ENCODE data around the gene ELF1.

The ELF1 gene

GRCh38 chr13:40982772-40983171, 36.3 kb downstream of the ELF1 start:
- H3K4me1 ChIP-seq (ENCODE audit: control insufficient read depth in 1 of 2, insufficient read depth in 2 of 2, low read length in 2 of 2): no peaks in the 10 kb centered on the region
- WGBS (ENCODE audit: extremely low coverage, insufficient coverage, insufficient read length): no CpG with 5 or more reads among the region's 3 CpGs
- no peaks in the 10 kb centered on the region for H3K9me3 ChIP-seq (ENCODE audit: insufficient read depth, low read depth, low read length)
- H2AK5ac ChIP-seq (ENCODE audit: low read length): no peak overlapping the region
- no peak overlapping the region for H3K4ac ChIP-seq (ENCODE audit: low read depth, low read length)
- no peak overlapping the region for H2BK5ac ChIP-seq (ENCODE audit: low read depth, low read length, poor library complexity)
- H3K18ac ChIP-seq (ENCODE audit: low read length): no peak overlapping the region
- no peak overlapping the region for H2BK120ac ChIP-seq (ENCODE audit: insufficient read depth, low read length, poor library complexity)
- H3K79me2 ChIP-seq (ENCODE audit: control insufficient read depth, insufficient read depth, low read length, poor library complexity): no peaks in the 10 kb centered on the region
- H3K9ac ChIP-seq (ENCODE audit: low read length): no peak overlapping the region
- DNase-seq: peak in 1 of 2 donors; percentile 36
- H3K23ac ChIP-seq (ENCODE audit: low read length): no peak overlapping the region
- H4K12ac ChIP-seq (ENCODE audit: low read depth, low read length): no peak overlapping the region
- no peak overlapping the region for H4K8ac ChIP-seq (ENCODE audit: low read depth, low read length)
- H3K27me3 ChIP-seq (ENCODE audit: insufficient read depth, low read length): no peaks in the 10 kb centered on the region
- no peak overlapping the region for H3K14ac ChIP-seq (ENCODE audit: low read length)
- no peaks in the 10 kb centered on the region for H3K79me1 ChIP-seq (ENCODE audit: low read length)
- H3K27ac ChIP-seq (ENCODE audit: low read depth, low read length): no peak overlapping the region
- no peak overlapping the region for H3K4me2 ChIP-seq (ENCODE audit: low read length)
- H4K91ac ChIP-seq (ENCODE audit: low read depth, low read length): no peak overlapping the region
- no peaks in the 10 kb centered on the region for H3K36me3 ChIP-seq (ENCODE audit: control insufficient read depth in 1 of 2, insufficient read depth in 2 of 2, low read length in 2 of 2)
- H3K4me3 ChIP-seq (ENCODE audit: low read depth, low read length): no peak overlapping the region
- no peak overlapping the region for H2BK12ac ChIP-seq (ENCODE audit: low read length)
- no peak overlapping the region for H2AFZ ChIP-seq (ENCODE audit: insufficient read depth, low read length, poor library complexity)

GRCh38 chr13:40981949-40982348, 37.2 kb downstream of the ELF1 start:
- WGBS (ENCODE audit: extremely low coverage, insufficient coverage, insufficient read length): no CpG with 5 or more reads among the region's 4 CpGs

GRCh38 chr13:40981361-40981760, 37.8 kb downstream of the ELF1 start:
- Histone ChIP-seq H3K23ac (ENCODE audit: low read length) (no peak overlapping the region), H3K36me3 (ENCODE audit: control insufficient read depth in 1 of 2, insufficient read depth in 2 of 2, low read length in 2 of 2) (peaks cover 0 to 2% of the 10 kb centered on the region in 2 experiments), H2AFZ (ENCODE audit: insufficient read depth, low read length, poor library complexity) (no peak overlapping the region), H3K4ac (ENCODE audit: low read depth, low read length) (no peak overlapping the region), H3K79me1 (ENCODE audit: low read length) (no peaks in the 10 kb centered on the region), H2BK12ac (ENCODE audit: low read length) (no peak overlapping the region), H3K18ac (ENCODE audit: low read length) (no peak overlapping the region), H2AK5ac (ENCODE audit: low read length) (no peak overlapping the region), H3K4me2 (ENCODE audit: low read length) (no peak overlapping the region), H4K12ac (ENCODE audit: low read depth, low read length) (no peak overlapping the region), H3K79me2 (ENCODE audit: control insufficient read depth, insufficient read depth, low read length, poor library complexity) (no peaks in the 10 kb centered on the region), H2BK120ac (ENCODE audit: insufficient read depth, low read length, poor library complexity) (no peak overlapping the region), H4K91ac (ENCODE audit: low read depth, low read length) (no peak overlapping the region), H3K14ac (ENCODE audit: low read length) (no peak overlapping the region), H3K27me3 (ENCODE audit: insufficient read depth, low read length) (no peaks in the 10 kb centered on the region), H4K8ac (ENCODE audit: low read depth, low read length) (no peak overlapping the region), H3K4me3 (ENCODE audit: low read depth, low read length) (no peak overlapping the region), H3K9ac (ENCODE audit: low read length) (no peak overlapping the region), H3K9me3 (ENCODE audit: insufficient read depth, low read depth, low read length) (no peaks in the 10 kb centered on the region), H2BK5ac (ENCODE audit: low read depth, low read length, poor library complexity) (no peak overlapping the region), H3K27ac (ENCODE audit: low read depth, low read length) (no peak overlapping the region), H3K4me1 (ENCODE audit: control insufficient read depth in 1 of 2, insufficient read depth in 2 of 2, low read length in 2 of 2) (no peaks in the 10 kb centered on the region)
- DNase-seq: peak in 1 of 2 donors; percentile 40
- WGBS (ENCODE audit: extremely low coverage, insufficient coverage, insufficient read length): no CpG with 5 or more reads among the region's 3 CpGs

More at GRCh38 chr13:40981949-40982348, 37.2 kb downstream of the ELF1 start:
- H4K8ac ChIP-seq (ENCODE audit: low read depth, low read length): no peak overlapping the region
- no peak overlapping the region for H2BK5ac ChIP-seq (ENCODE audit: low read depth, low read length, poor library complexity)
- H3K9me3 ChIP-seq (ENCODE audit: insufficient read depth, low read depth, low read length): no peaks in the 10 kb centered on the region
- H3K27ac ChIP-seq (ENCODE audit: low read depth, low read length): no peak overlapping the region
- no peaks in the 10 kb centered on the region for H3K36me3 ChIP-seq (ENCODE audit: control insufficient read depth in 1 of 2, insufficient read depth in 2 of 2, low read length in 2 of 2)
- no peak overlapping the region for H3K18ac ChIP-seq (ENCODE audit: low read length)
- no peaks in the 10 kb centered on the region for H3K79me1 ChIP-seq (ENCODE audit: low read length)
- no peak overlapping the region for H2BK12ac ChIP-seq (ENCODE audit: low read length)
- no peak overlapping the region for H3K14ac ChIP-seq (ENCODE audit: low read length)
- H2BK120ac ChIP-seq (ENCODE audit: insufficient read depth, low read length, poor library complexity): no peak overlapping the region
- H2AFZ ChIP-seq (ENCODE audit: insufficient read depth, low read length, poor library complexity): no peak overlapping the region
- no peak overlapping the region for H3K4ac ChIP-seq (ENCODE audit: low read depth, low read length)
- no peak overlapping the region for H2AK5ac ChIP-seq (ENCODE audit: low read length)
- no peak overlapping the region for H4K12ac ChIP-seq (ENCODE audit: low read depth, low read length)
- H3K4me2 ChIP-seq (ENCODE audit: low read length): no peak overlapping the region
- H3K4me1 ChIP-seq (ENCODE audit: control insufficient read depth in 1 of 2, insufficient read depth in 2 of 2, low read length in 2 of 2): no peaks in the 10 kb centered on the region
- H3K9ac ChIP-seq (ENCODE audit: low read length): no peak overlapping the region
- H4K91ac ChIP-seq (ENCODE audit: low read depth, low read length): no peak overlapping the region
- H3K23ac ChIP-seq (ENCODE audit: low read length): no peak overlapping the region
- H3K4me3 ChIP-seq (ENCODE audit: low read depth, low read length): no peak overlapping the region
- H3K79me2 ChIP-seq (ENCODE audit: control insufficient read depth, insufficient read depth, low read length, poor library complexity): no peaks in the 10 kb centered on the region
- no peaks in the 10 kb centered on the region for H3K27me3 ChIP-seq (ENCODE audit: insufficient read depth, low read length)
- no peak for DNase-seq

- Histone ChIP-seq H3K79me2 (ENCODE audit: control insufficient read depth, insufficient read depth, low read length, poor library complexity) (no peaks in the 10 kb centered on the region), H3K4me2 (ENCODE audit: low read length) (no peak overlapping the region), H3K18ac (ENCODE audit: low read length) (no peak overlapping the region), H2BK12ac (ENCODE audit: low read length) (no peak overlapping the region), H2BK5ac (ENCODE audit: low read depth, low read length, poor library complexity) (no peak overlapping the region), H3K4me3 (ENCODE audit: low read depth, low read length) (no peak overlapping the region), H4K8ac (ENCODE audit: low read depth, low read length) (no peak overlapping the region), H3K23ac (ENCODE audit: low read length) (no peak overlapping the region), H2AFZ (ENCODE audit: insufficient read depth, low read length, poor library complexity) (no peak overlapping the region), H3K4ac (ENCODE audit: low read depth, low read length) (no peak overlapping the region), H2BK120ac (ENCODE audit: insufficient read depth, low read length, poor library complexity) (no peak overlapping the region), H3K79me1 (ENCODE audit: low read length) (no peaks in the 10 kb centered on the region), H3K27me3 (ENCODE audit: insufficient read depth, low read length) (no peaks in the 10 kb centered on the region), H4K12ac (ENCODE audit: low read depth, low read length) (no peak overlapping the region), H4K91ac (ENCODE audit: low read depth, low read length) (no peak overlapping the region), H2AK5ac (ENCODE audit: low read length) (no peak overlapping the region), H3K36me3 (ENCODE audit: control insufficient read depth in 1 of 2, insufficient read depth in 2 of 2, low read length in 2 of 2) (peaks cover 0 to 3% of the 10 kb centered on the region in 2 experiments), H3K4me1 (ENCODE audit: control insufficient read depth in 1 of 2, insufficient read depth in 2 of 2, low read length in 2 of 2) (peaks cover 0 to 1% of the 10 kb centered on the region in 2 experiments), H3K9me3 (ENCODE audit: insufficient read depth, low read depth, low read length) (no peaks in the 10 kb centered on the region), H3K27ac (ENCODE audit: low read depth, low read length) (no peak overlapping the region), H3K9ac (ENCODE audit: low read length) (no peak overlapping the region), H3K14ac (ENCODE audit: low read length) (no peak overlapping the region)
- DNase-seq: no peak
Observed at GRCh38 chr13:40980461-40980860, 38.7 kb downstream of the ELF1 start.

Measured in trophoblast cell (in vitro differentiated cells and primary cell).